ENCODE measurements around the gene SHISA6. TPM values are rescaled to one million over a fixed set of nuclear protein-coding genes. Genes with fewer than 3 reads are reported as not detected.

SHISA6 gene
- not detected in 5 replicates for total RNA-seq (2022; extraction: Qiagen RNA extraction)

GRCh38 chr17:11240841-11241610 is at the start of gene SHISA6:
SHISA6 (plus strand) TSS chr17:11241213.

GRCh38 chr17:11598274-11599221 is 357.5 kb downstream of the SHISA6 start, which contains the start of gene DNAH9:
DNAH9 (plus strand) TSS chr17:11598470; CDS start chr17:11598499, 29 bp downstream.

Measured in A549 treated with dexamethasone at 1 μM for 4 hours (cell line).